GM13977 (cell line): ENCODE measurements around the gene CLSTN2.

Experiments used
- DNase-seq: peaks from one replicate; pipeline ENCODE4 v3.0.0; 2012; ENCODE audit warnings: low spot score
- CTCF ChIP-seq: IDR thresholded peaks from 2 replicates; pipeline ENCODE4 v1.5.1; 2012; ENCODE audit warnings: mild to moderate bottlenecking, control low read depth; ENCODE audit not compliant: insufficient read depth; ENCODE audit errors: extremely low read depth, missing control alignments
- in situ Hi-C: fragments of 300-500 bp; cut with MboI; formaldehyde crosslinking; loops from one replicate; pipeline ENCODE4 v1.12.0; 2022; ENCODE audit warnings: low sequenced_read_pairs, low pct_unique_long_range_greater_than_20kb, mixed read lengths, inconsistent platforms; ENCODE audit not compliant: unreplicated experiment

CLSTN2 gene

GRCh38 chr3:140601881-140602280 is 666.9 kb downstream of the CLSTN2 start:
- DNase-seq = no peak
- no peak for TF ChIP-seq CTCF
- in situ Hi-C loops = no loop called here

- no peak for DNase-seq
- TF ChIP-seq CTCF = no peak
- in situ Hi-C loops = no loop called here
Measured at GRCh38 chr3:140602781-140603180, 667.8 kb downstream of the CLSTN2 start.

GRCh38 chr3:140603766-140604165 is 668.8 kb downstream of the CLSTN2 start:
- in situ Hi-C loops = no loop called here
- DNase-seq = no peak
- no peak for TF ChIP-seq CTCF

GRCh38 chr3:140610544-140610943 is 675.6 kb downstream of the CLSTN2 start:
- TF ChIP-seq CTCF = no peak
- no peak for DNase-seq
- in situ Hi-C loops = no loop called here

GRCh38 chr3:140614001-140614400 is 679.0 kb downstream of the CLSTN2 start:
- DNase-seq = no peak
- in situ Hi-C loops = no loop called here
- TF ChIP-seq CTCF = no peak

- TF ChIP-seq CTCF = no peak
- DNase-seq = no peak
- in situ Hi-C loops = no loop called here
Measured at GRCh38 chr3:140617135-140617534, 682.1 kb downstream of the CLSTN2 start.

- in situ Hi-C loops = no loop called here
Measured at GRCh38 chr3:140626856-140627255, 691.9 kb downstream of the CLSTN2 start.

More at GRCh38 chr3:140626856-140627255, 691.9 kb downstream of the CLSTN2 start:
- DNase-seq = no peak
- no peak for TF ChIP-seq CTCF
